Nephron (organoid): ENCODE results near the gene LDB3.

Source experiments
- H3K27ac Mint-ChIP-seq, 3 experiments: 2 replicates each; pipeline ENCODE4 v1.8.0; 2020; ENCODE audit warnings: mixed read lengths in 3 of 3, mild to moderate bottlenecking in 2 of 3, moderate library complexity in 1 of 3
- H3K27me3 Mint-ChIP-seq: 2 replicates; pipeline ENCODE4 v1.8.0; 2021; ENCODE audit warnings: low read depth, mild to moderate bottlenecking, moderate library complexity, mixed read lengths
- H3K36me3 Mint-ChIP-seq: 2 replicates; pipeline ENCODE4 v1.8.0; 2020; ENCODE audit warnings: low read depth, mixed read lengths
- H3K4me1 Mint-ChIP-seq: 2 replicates; pipeline ENCODE4 v1.8.0; 2020; ENCODE audit warnings: mixed read lengths
- H3K4me3 Mint-ChIP-seq, 3 experiments: 2 replicates each; pipeline ENCODE4 v1.8.0; 2020; ENCODE audit warnings: mild to moderate bottlenecking in 3 of 3, mixed read lengths in 3 of 3, moderate library complexity in 2 of 3
- H3K9me3 Mint-ChIP-seq: 2 replicates; pipeline ENCODE4 v1.8.0; 2020; ENCODE audit warnings: mixed read lengths
- CTCF ChIP-seq, 3 experiments: fragments of 200-600 bp; sonication (generic); IDR thresholded peaks; one replicate each; pipeline ENCODE4 v1.5.0; 2021; ENCODE audit warnings: antibody characterized with exemption in 3 of 3; ENCODE audit not compliant: unreplicated experiment in 3 of 3

LDB3 gene

GRCh38 chr10:86724445-86724844, 56.1 kb downstream of the LDB3 start:
- TF ChIP-seq CTCF (IDR thresholded peaks at IDR 0.05; ENCODE audit: unreplicated experiment in 3 of 3): no peak
- peaks cover 4% of the 10 kb centered on the region for H3K4me1 Mint-ChIP-seq
- H3K36me3 Mint-ChIP-seq: peaks cover 3% of the 10 kb centered on the region
- H3K27ac Mint-ChIP-seq: no peak overlapping the region
- H3K9me3 Mint-ChIP-seq: no peaks in the 10 kb centered on the region
- no peaks in the 10 kb centered on the region for H3K27me3 Mint-ChIP-seq
- no peak overlapping the region for H3K4me3 Mint-ChIP-seq

GRCh38 chr10:86725980-86726676, 57.8 kb downstream of the LDB3 start:
- peaks cover 5% of the 10 kb centered on the region for H3K27me3 Mint-ChIP-seq
- H3K36me3 Mint-ChIP-seq: peaks cover 3% of the 10 kb centered on the region
- H3K4me3 Mint-ChIP-seq: no peak overlapping the region
- no peak for TF ChIP-seq CTCF (IDR thresholded peaks at IDR 0.05; ENCODE audit: unreplicated experiment in 3 of 3)
- H3K9me3 Mint-ChIP-seq: no peaks in the 10 kb centered on the region
- no peak overlapping the region for H3K27ac Mint-ChIP-seq
- peaks cover 4% of the 10 kb centered on the region for H3K4me1 Mint-ChIP-seq

GRCh38 chr10:86726677-86726999, 58.3 kb downstream of the LDB3 start:
- Mint-ChIP-seq H3K27me3 (peaks cover 5% of the 10 kb centered on the region), H3K4me1 (peaks cover 6% of the 10 kb centered on the region), H3K9me3 (no peaks in the 10 kb centered on the region), H3K4me3 (no peak overlapping the region), H3K27ac (no peak overlapping the region), H3K36me3 (peaks cover 3% of the 10 kb centered on the region)
- TF ChIP-seq CTCF (IDR thresholded peaks at IDR 0.05; ENCODE audit: unreplicated experiment in 3 of 3): no peak

- H3K27ac Mint-ChIP-seq: no peak overlapping the region
- TF ChIP-seq CTCF (IDR thresholded peaks at IDR 0.05; ENCODE audit: unreplicated experiment in 3 of 3): no peak
- H3K36me3 Mint-ChIP-seq: peaks cover 3% of the 10 kb centered on the region
- peaks cover 5% of the 10 kb centered on the region for H3K27me3 Mint-ChIP-seq
- H3K4me3 Mint-ChIP-seq: no peak overlapping the region
- H3K9me3 Mint-ChIP-seq: no peaks in the 10 kb centered on the region
- H3K4me1 Mint-ChIP-seq: peaks cover 10% of the 10 kb centered on the region
Measured at GRCh38 chr10:86727470-86727869, 59.2 kb downstream of the LDB3 start.

- H3K9me3 Mint-ChIP-seq: no peaks in the 10 kb centered on the region
- peaks cover 5% of the 10 kb centered on the region for H3K27me3 Mint-ChIP-seq
- no peak overlapping the region for H3K27ac Mint-ChIP-seq
- TF ChIP-seq CTCF (IDR thresholded peaks at IDR 0.05; ENCODE audit: unreplicated experiment in 3 of 3): no peak
- peaks cover 15% of the 10 kb centered on the region for H3K4me1 Mint-ChIP-seq
- H3K36me3 Mint-ChIP-seq: peaks cover 3% of the 10 kb centered on the region
- H3K4me3 Mint-ChIP-seq: no peak overlapping the region
Measured at GRCh38 chr10:86728056-86728455, 59.7 kb downstream of the LDB3 start.

GRCh38 chr10:86729677-86730076, 61.4 kb downstream of the LDB3 start:
- no peak overlapping the region for H3K27ac Mint-ChIP-seq
- peaks cover 5% of the 10 kb centered on the region for H3K27me3 Mint-ChIP-seq
- no peak for TF ChIP-seq CTCF (IDR thresholded peaks at IDR 0.05; ENCODE audit: unreplicated experiment in 3 of 3)
- H3K9me3 Mint-ChIP-seq: no peaks in the 10 kb centered on the region
- H3K36me3 Mint-ChIP-seq: peaks cover 3% of the 10 kb centered on the region
- H3K4me3 Mint-ChIP-seq: no peak overlapping the region
- peaks cover 31% of the 10 kb centered on the region for H3K4me1 Mint-ChIP-seq
